ENCODE data around the gene CACNA2D3.

DNA sequence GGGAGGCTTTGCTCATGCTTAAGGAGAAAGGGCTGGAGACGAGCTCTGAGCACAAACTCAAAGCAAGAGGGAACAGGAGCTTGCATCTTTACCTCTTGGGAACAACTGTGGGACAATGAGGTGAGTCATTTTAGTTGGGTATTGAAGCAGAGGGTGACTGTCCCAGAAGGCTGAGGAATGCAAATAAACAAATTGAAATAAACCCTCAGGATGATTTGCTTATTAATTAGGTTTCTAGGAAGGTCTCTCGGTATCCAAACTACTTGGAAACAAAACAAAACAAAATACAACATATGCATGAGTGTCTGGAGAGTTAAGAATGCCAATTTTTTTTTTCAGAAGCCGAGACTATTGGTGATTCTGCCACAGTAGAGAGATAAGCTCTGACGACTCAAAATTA lies 38.4 kb upstream of the CACNA2D3 start:
- no peak for TF ChIP-seq CTCF (IDR thresholded peaks at IDR 0.05)
- TF ChIP-seq POLR2AphosphoS5 (IDR thresholded peaks at IDR 0.05; ENCODE audit: insufficient read depth in 1 of 2, low read depth in 1 of 2), result no peak
- TF ChIP-seq POLR2A (IDR thresholded peaks at IDR 0.05), result no peak
